GM19467 (cell line): ENCODE results near the gene QPRT.
"Not testable (repeated sequence)": the region's sequence is repeated elsewhere in the genome, so short reads cannot be mapped to it uniquely, and the experiment has no call there.

Experiments
- ATAC-seq: cut with Tn5 transposase; IDR thresholded peaks from one replicate; pipeline ENCODE4 v1.9.1; 2021; ENCODE audit warnings: mild to moderate bottlenecking, moderate library complexity; ENCODE audit not compliant: unreplicated experiment

The QPRT gene

GRCh38 chr16:29678691-29679267 lies at the start of gene QPRT:
QPRT (plus strand) TSS chr16:29679180; CDS start chr16:29679198, 18 bp downstream.
- ATAC-seq = no peak

- ATAC-seq = not testable (repeated sequence)
These were observed 49.7 kb upstream of the QPRT start for GRCh38 chr16:29629318-29629717.

- ATAC-seq = not testable (repeated sequence)
These were observed 47.3 kb upstream of the QPRT start for GRCh38 chr16:29631658-29632057.

- ATAC-seq = not testable (repeated sequence)
These were observed 43.1 kb upstream of the QPRT start for GRCh38 chr16:29635902-29636301.

- ATAC-seq = not testable (repeated sequence)
These were observed 42.6 kb upstream of the QPRT start for GRCh38 chr16:29636368-29636767.

- not testable (repeated sequence) for ATAC-seq
These were observed 40.2 kb upstream of the QPRT start for GRCh38 chr16:29638751-29639150.

GRCh38 chr16:29641561-29641960 lies 37.4 kb upstream of the QPRT start:
- ATAC-seq = no peak

- ATAC-seq = no peak
These were observed 35.4 kb upstream of the QPRT start for GRCh38 chr16:29643596-29643995.

GRCh38 chr16:29644338-29644857 lies 34.6 kb upstream of the QPRT start:
- peak; percentile 58 for ATAC-seq

- no peak for ATAC-seq
These were observed 33.8 kb upstream of the QPRT start for GRCh38 chr16:29644973-29645693.

GRCh38 chr16:29645694-29646187 lies 33.2 kb upstream of the QPRT start:
- ATAC-seq = no peak

GRCh38 chr16:29646947-29647346 lies 32.0 kb upstream of the QPRT start:
- ATAC-seq = no peak

- ATAC-seq = no peak
These were observed 29.1 kb upstream of the QPRT start for GRCh38 chr16:29649588-29650494.

GRCh38 chr16:29650771-29651170 lies 28.2 kb upstream of the QPRT start:
- no peak for ATAC-seq

GRCh38 chr16:29651774-29652349 lies 27.1 kb upstream of the QPRT start:
- ATAC-seq = no peak

- no peak for ATAC-seq
These were observed 25.5 kb upstream of the QPRT start for GRCh38 chr16:29653471-29653870.

- not testable (repeated sequence) for ATAC-seq
These were observed 25.1 kb upstream of the QPRT start for GRCh38 chr16:29653890-29654289.

GRCh38 chr16:29656688-29657523 lies 22.1 kb upstream of the QPRT start:
- no peak for ATAC-seq

GRCh38 chr16:29658705-29659104 lies 20.3 kb upstream of the QPRT start:
- ATAC-seq = no peak
